T-helper 2 cell treated with Interferon-gamma antibody and Interleukin-4, amounts not matched to agents 5 μg/mL and 100 μg/mL, for 36 hours (primary cell): ENCODE data around the gene TSN.

Experiments
- DNase-seq: peaks from one replicate; pipeline ENCODE4 v3.0.0; 2021; ENCODE audit warnings: low spot score
- H3K27ac Mint-ChIP-seq: one replicate; pipeline ENCODE4 v1.8.0; 2021; ENCODE audit warnings: mild to moderate bottlenecking, mixed read lengths
- H3K27me3 Mint-ChIP-seq: one replicate; pipeline ENCODE4 v1.8.0; 2021; ENCODE audit warnings: low read depth, mixed read lengths
- H3K36me3 Mint-ChIP-seq: one replicate; pipeline ENCODE4 v1.8.0; 2021; ENCODE audit warnings: low read depth, mixed read lengths
- H3K4me1 Mint-ChIP-seq: one replicate; pipeline ENCODE4 v1.8.0; 2021; ENCODE audit warnings: low read depth, mixed read lengths
- H3K4me3 Mint-ChIP-seq: one replicate; pipeline ENCODE4 v1.8.0; 2022; ENCODE audit warnings: mild to moderate bottlenecking, moderate library complexity, mixed read lengths
- H3K9me3 Mint-ChIP-seq: one replicate; pipeline ENCODE4 v1.8.0; 2021; ENCODE audit warnings: mixed read lengths

Gene TSN

DNA sequence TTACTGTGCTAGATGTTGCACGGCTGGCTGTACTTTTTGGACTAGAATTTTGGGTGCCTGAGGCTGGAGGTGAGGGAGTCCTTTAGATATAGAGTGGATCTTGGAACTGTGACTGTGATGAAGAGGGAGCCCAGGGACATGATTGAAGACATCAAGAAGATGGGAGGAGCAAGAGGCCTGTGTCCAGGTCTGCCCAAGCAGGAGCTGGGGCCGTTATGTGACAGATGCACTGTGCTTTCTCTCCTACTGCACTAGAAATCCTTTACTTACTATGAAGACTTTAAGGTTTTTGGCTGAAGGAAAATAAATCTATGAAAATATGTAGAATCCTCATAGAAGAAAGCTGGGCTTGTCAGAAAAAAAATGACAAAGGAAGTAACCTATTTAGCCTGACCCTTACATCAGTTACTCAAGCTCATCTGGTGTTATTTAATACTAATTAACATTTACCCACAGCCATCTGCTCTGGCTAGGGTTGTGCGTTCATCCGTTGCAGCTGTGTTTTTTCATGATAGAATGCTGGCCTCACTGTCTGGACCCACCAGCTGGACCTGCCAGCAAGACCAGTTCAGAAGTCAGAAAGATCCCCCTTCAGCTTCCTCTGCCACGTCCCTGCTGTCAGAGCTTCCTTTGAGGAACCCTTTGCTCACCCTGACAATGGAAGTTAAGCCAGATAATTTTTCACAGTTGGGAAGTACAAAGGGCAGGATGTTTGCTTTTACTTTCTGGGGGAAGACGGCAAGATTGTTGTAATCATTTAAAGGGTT lies 16.7 kb downstream of the TSN start:
- H3K27me3 Mint-ChIP-seq, result no peaks in the 10 kb centered on the region
- DNase-seq, result no peak
- no peak overlapping the region for H3K27ac Mint-ChIP-seq
- no peaks in the 10 kb centered on the region for H3K4me1 Mint-ChIP-seq
- H3K9me3 Mint-ChIP-seq, result no peaks in the 10 kb centered on the region
- no peak overlapping the region for H3K4me3 Mint-ChIP-seq
- peaks cover 16% of the 10 kb centered on the region for H3K36me3 Mint-ChIP-seq

DNA sequence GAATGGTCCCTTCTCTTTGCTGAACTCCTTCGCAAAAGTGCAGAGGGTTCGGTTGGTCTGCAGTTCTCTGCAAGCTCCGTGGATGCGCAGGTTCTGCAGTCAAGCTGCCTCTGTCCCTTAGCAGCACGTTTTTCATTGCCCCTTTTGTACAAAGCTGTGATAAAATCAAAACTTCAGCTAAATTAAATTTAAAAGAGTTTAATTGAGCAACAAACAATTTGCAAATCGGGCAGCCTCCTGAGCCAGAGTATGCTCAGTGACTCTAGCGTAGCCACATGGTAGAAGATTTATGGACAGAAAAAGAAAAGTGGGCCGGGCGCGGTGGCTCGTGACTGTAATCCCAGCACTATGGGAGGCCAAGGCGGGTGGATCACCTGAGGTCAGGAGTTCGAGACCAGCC lies 18.8 kb downstream of the TSN start:
- no peak for DNase-seq
- Mint-ChIP-seq H3K4me1 (no peaks in the 10 kb centered on the region), H3K27ac (no peak overlapping the region), H3K27me3 (no peaks in the 10 kb centered on the region), H3K4me3 (no peak overlapping the region), H3K9me3 (no peaks in the 10 kb centered on the region), H3K36me3 (peaks cover 1% of the 10 kb centered on the region)

DNA sequence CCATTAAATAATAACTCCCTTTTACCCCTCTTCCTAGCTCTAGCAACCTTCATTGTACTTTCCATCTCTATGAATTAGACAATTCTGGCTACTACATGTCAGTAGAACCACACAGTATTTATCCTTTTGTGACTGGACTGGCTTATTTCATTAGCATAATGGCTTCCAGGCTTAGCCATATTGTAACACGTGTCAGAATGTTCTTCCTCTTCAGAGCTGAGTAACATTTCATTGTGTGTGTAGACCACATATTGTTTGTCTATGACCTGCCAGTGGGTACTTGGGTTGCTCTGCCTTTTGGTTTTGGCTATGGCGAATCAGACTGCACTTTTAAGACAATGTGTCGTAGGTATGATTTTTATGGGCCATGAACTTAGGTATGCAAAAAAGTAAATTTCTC lies 20.9 kb downstream of the TSN start:
- DNase-seq, result no peak
- H3K4me3 Mint-ChIP-seq, result no peak overlapping the region
- no peaks in the 10 kb centered on the region for H3K27me3 Mint-ChIP-seq
- no peak overlapping the region for H3K27ac Mint-ChIP-seq
- H3K36me3 Mint-ChIP-seq, result no peaks in the 10 kb centered on the region
- no peaks in the 10 kb centered on the region for H3K9me3 Mint-ChIP-seq
- no peaks in the 10 kb centered on the region for H3K4me1 Mint-ChIP-seq

DNA sequence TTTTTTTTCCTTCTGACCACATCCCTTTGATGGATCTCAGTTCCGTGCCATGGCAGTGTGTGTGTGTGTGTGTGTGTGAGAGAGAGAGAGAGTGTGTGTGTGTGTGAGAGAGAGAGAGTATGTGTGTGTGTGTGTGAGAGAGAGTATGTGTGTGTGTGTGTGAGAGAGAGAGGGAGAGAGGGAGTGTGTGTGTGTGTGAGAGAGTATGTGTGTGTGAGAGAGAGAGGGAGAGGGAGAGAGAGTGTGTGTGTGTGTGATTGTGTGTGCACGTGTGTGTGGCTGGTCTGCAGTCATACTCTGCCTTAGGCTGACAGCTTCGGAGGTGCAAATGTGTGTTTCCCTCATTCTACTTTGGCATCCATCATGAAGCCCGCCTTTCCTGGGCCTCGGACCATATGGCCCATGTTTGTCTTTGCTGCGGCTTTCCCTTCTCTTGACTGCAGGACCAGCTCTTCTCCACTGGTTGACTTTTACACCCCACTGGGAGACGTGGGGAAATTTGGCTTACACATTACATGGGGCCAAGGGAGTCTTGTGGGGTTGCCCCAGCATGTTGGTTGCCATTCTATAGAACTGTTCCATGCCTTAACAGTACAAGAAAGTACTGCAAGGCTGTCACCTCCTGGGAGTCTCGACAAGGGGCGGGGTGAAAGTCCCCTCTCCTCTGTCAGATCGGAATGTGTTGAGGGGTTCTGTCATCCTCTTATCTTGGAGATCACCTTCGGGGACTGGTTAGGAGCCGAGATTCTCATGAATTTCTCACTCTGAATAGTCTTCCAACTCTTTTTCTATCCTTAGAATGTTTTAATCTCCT lies 21.6 kb downstream of the TSN start:
- Mint-ChIP-seq H3K9me3 (no peaks in the 10 kb centered on the region), H3K4me3 (no peak overlapping the region), H3K27me3 (no peaks in the 10 kb centered on the region), H3K36me3 (no peaks in the 10 kb centered on the region), H3K27ac (no peak overlapping the region), H3K4me1 (no peaks in the 10 kb centered on the region)
- no peak for DNase-seq

DNA sequence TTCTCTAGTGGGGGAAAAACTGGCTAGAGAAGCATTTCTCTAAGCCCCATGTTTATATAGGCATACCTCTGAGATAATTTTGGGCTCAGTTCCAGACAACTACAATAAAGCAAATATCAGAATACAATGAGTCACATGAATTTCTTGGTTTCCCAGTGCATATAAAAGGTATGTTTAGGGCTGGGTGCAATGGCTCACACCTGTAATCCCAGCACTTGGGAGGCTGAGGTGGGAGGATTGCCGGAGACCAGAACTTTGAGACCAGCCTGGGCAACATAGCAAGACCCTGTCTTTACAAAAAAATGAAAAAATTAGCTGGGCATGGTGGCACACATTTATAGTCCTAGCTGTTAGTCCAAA lies 22.2 kb downstream of the TSN start:
- H3K4me1 Mint-ChIP-seq, result no peaks in the 10 kb centered on the region
- no peaks in the 10 kb centered on the region for H3K9me3 Mint-ChIP-seq
- no peaks in the 10 kb centered on the region for H3K27me3 Mint-ChIP-seq
- no peaks in the 10 kb centered on the region for H3K36me3 Mint-ChIP-seq
- no peak overlapping the region for H3K27ac Mint-ChIP-seq
- DNase-seq, result no peak
- H3K4me3 Mint-ChIP-seq, result no peak overlapping the region

DNA sequence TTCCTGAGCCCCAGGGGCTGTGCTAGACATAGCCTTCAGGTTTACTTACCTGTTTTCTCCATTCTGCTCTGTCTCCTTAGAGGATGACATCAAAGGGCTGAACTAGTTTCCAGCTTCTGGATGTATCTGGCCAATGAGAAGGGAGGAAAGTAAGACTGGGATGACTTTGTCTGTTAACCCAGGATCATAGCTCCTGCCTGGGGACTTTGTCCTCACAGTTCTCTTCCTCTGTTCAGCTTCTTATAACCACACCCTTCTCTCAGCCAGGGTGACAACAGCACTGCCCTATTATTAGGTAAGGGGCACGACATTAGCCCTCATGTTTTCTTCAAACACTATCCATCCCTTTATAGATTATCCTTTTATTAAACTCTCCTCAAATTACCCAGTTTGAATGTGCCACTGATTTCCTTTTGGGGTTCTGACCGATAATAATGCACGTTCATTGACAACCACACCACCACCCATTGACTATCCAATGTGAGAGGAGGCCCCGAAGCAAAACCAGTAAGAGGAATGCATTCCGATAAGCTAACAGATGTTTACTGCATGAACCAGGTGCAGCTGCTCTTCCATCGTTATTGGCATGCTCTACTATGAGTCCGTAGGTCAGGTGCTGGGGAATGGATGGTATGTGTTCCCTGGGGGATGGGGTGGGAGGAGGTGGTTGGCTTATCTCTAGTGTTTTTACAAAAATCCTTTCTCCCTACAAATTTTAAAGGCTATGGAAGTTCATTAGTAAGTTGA lies 23.5 kb downstream of the TSN start:
- Mint-ChIP-seq H3K4me3 (no peak overlapping the region), H3K27ac (no peak overlapping the region), H3K27me3 (peaks cover 2% of the 10 kb centered on the region), H3K4me1 (no peaks in the 10 kb centered on the region), H3K36me3 (no peaks in the 10 kb centered on the region), H3K9me3 (no peaks in the 10 kb centered on the region)
- DNase-seq, result no peak

DNA sequence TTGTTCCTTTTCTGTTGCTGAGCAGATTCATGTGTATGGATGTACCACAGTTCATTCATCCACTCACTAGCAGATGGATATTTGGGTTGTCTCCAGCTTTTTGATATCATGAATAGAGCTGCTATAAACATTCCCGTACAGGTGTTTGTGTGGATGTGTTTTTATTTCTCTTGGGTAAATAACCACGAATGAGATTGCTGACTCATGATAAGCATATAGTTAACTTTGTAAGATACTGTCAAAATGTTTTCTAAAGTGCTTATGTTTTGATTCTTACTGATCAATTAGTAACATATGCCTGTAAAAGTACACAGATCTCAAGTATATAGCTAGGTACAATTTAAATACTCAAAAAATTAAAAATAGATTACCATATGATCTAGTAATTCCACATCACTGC lies 27.7 kb downstream of the TSN start:
- no peak overlapping the region for H3K4me3 Mint-ChIP-seq
- no peak overlapping the region for H3K27ac Mint-ChIP-seq
- no peaks in the 10 kb centered on the region for H3K9me3 Mint-ChIP-seq
- H3K36me3 Mint-ChIP-seq, result no peaks in the 10 kb centered on the region
- H3K27me3 Mint-ChIP-seq, result peaks cover 7% of the 10 kb centered on the region
- H3K4me1 Mint-ChIP-seq, result no peaks in the 10 kb centered on the region
- no peak for DNase-seq

DNA sequence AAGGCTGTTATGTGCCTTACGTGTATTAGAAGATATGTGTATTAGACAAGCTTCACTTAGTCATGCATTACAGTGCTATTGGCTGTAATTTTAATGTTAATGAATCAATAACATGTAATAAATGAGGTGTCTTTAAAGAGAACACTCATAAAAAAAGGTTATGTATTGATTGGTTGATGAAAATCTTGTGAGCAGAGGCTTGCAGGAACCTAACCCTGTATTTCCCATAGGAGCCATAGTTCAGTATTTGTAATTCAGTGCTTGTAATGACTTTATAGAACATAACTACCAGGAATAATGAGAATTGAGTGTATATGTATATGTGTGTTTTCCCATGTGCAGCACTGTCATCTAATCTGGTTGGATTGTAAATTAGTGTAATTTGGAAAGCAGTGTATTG lies 33.2 kb downstream of the TSN start:
- Mint-ChIP-seq H3K27me3 (peaks cover 10% of the 10 kb centered on the region), H3K9me3 (no peaks in the 10 kb centered on the region), H3K36me3 (no peaks in the 10 kb centered on the region), H3K4me3 (no peak overlapping the region), H3K4me1 (no peaks in the 10 kb centered on the region), H3K27ac (no peak overlapping the region)
- no peak for DNase-seq

DNA sequence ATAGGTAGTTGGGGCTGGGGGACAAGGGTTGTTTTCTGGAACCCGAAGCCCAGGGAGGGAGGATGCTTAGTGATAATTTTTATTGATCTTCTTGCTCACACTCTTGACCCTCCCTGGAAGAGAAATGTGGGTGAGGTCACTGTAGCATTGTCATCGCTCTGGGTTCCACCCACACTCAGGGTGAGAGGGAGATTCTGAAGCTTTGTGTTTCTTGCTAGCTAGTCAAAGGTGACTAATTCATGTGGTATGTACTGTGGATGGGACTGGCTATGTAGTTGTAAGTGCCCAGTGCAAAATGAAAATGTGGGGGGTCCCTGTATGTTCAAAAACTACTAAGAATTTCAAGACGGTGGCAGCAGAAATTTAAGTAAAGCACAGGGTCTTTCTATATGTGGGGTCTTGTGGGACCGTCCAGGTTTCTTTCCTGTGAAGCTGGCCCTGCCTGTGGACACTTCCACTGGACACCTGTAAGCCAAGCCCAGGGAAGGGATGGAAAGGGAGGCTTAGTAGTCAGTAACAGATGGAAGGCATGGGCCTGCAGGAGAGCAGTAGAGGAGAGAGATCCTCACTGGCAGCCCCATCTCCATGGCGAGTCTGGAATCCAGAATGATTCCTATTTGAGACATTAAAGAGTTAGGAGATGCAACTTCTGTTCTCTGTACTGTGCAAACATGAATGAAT lies 35.0 kb downstream of the TSN start:
- peaks cover 5% of the 10 kb centered on the region for H3K27me3 Mint-ChIP-seq
- no peak overlapping the region for H3K27ac Mint-ChIP-seq
- DNase-seq, result no peak
- no peak overlapping the region for H3K4me3 Mint-ChIP-seq
- no peaks in the 10 kb centered on the region for H3K4me1 Mint-ChIP-seq
- no peaks in the 10 kb centered on the region for H3K9me3 Mint-ChIP-seq
- no peaks in the 10 kb centered on the region for H3K36me3 Mint-ChIP-seq

DNA sequence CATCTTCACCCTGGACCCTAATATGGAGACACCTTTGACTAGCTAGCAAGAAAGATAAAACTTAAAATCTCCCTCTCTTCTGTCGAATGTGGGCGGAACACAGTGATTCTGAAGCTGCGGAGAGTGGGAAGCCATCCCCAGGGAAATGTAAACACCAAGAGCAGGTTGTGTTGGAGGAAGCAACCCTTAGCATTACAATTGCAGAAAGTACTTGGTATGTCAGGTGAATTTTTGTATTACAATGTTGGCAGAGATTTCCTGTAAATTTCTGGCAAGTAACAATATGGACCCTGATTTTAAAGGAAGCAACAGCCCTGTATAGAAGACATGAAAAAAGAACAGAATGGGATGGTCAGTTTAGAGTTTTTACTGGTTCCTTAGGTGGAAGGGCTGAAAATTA lies 35.8 kb downstream of the TSN start:
- no peaks in the 10 kb centered on the region for H3K36me3 Mint-ChIP-seq
- no peaks in the 10 kb centered on the region for H3K4me1 Mint-ChIP-seq
- no peak overlapping the region for H3K4me3 Mint-ChIP-seq
- H3K27me3 Mint-ChIP-seq, result peaks cover 5% of the 10 kb centered on the region
- no peaks in the 10 kb centered on the region for H3K9me3 Mint-ChIP-seq
- no peak overlapping the region for H3K27ac Mint-ChIP-seq
- DNase-seq, result no peak

DNA sequence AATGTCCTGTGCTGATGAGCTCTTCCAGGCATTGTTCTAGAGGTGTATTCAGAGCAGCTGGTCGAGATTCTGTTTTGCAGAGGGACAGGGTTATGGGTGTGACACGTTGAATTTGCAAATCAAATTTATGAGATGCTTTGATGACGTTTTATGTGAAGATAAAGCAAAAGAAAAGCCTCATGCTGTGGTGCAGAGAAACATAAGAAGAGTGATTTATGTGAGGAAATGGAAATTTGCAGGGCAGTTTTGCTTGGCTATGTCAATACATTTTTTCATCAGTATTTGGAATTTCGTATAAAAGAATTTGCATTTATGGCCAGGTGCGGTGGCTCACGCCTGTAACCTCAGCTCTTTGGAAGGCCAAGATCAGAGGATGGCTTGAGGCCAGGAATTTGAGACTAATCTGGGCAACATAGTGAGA lies 36.4 kb downstream of the TSN start:
- Mint-ChIP-seq H3K27me3 (peaks cover 5% of the 10 kb centered on the region), H3K4me1 (no peaks in the 10 kb centered on the region), H3K9me3 (no peaks in the 10 kb centered on the region), H3K4me3 (no peak overlapping the region), H3K36me3 (no peaks in the 10 kb centered on the region), H3K27ac (no peak overlapping the region)
- DNase-seq, result no peak

DNA sequence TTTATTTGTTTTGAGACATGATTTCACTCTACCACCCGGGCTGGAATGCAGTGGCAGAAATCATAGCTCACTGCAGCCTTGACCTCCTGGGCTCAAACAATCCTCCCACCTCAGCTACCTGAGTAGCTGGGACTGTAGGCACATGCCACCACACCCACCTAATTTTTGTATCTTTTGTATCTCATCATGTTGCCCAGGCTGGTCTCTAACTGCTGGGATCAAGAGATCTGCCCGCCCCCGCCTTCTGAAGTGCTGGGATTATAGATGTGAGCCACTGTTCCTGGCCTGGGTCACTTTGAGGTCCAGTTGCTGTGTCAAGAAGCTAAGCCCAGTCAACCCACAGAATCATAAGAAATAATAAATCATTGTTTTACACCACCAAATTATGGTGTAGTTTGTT lies 38.4 kb downstream of the TSN start:
- Mint-ChIP-seq H3K27ac (no peak overlapping the region), H3K4me3 (no peak overlapping the region), H3K9me3 (no peaks in the 10 kb centered on the region), H3K27me3 (peaks cover 5% of the 10 kb centered on the region), H3K36me3 (no peaks in the 10 kb centered on the region), H3K4me1 (no peaks in the 10 kb centered on the region)
- no peak for DNase-seq

DNA sequence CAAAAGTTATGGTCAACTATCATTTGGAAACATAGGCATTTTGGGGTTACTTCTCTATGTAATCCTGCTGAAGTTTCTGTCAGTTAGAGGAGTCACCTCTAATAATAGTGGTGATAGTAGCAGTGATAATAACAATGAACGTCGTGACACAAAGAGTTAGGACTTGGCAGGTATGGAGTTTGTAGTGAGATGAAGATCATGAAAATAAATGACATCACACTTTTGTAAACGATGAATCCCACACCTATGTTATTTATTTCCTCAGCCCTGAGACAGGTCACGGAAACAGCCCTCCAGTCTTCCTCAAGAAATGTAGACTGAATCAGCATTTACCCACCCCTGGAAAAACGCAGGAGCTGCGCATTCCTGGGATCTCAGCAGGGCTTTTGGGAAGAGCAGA lies 38.8 kb downstream of the TSN start:
- Mint-ChIP-seq H3K27ac (no peak overlapping the region), H3K27me3 (peaks cover 5% of the 10 kb centered on the region), H3K9me3 (no peaks in the 10 kb centered on the region), H3K36me3 (no peaks in the 10 kb centered on the region), H3K4me1 (no peaks in the 10 kb centered on the region), H3K4me3 (no peak overlapping the region)
- DNase-seq, result no peak

DNA sequence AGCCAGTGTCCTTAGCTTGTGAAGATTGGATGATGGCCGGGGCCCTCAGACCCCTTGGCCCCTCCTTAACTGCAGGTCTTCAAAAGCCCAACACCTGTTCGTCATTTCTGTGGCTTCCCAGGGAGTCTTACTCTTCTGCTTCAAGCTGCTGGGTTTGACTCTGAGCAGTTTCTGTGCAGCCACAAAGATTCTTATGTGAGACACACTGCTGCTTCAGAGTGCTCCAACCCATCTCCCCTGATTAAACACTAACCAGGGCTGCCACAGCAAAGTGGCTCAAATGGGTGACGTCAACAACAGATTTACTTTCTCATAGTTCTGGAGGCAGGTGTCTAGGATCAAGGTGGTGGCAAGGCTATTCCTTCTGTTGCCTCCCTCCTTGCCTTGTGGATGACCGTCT lies 40.8 kb downstream of the TSN start:
- no peak overlapping the region for H3K4me3 Mint-ChIP-seq

More for the DNA sequence above, 40.8 kb downstream of the TSN start:
- Mint-ChIP-seq H3K27ac (no peak overlapping the region), H3K36me3 (no peaks in the 10 kb centered on the region), H3K4me1 (no peaks in the 10 kb centered on the region), H3K27me3 (no peaks in the 10 kb centered on the region), H3K9me3 (no peaks in the 10 kb centered on the region)
- no peak for DNase-seq
